DMS53 treated with DMSO at 0.1 percent for 48 hours (cell line): Measurements from ENCODE around the gene SMPD3.

Experiments used
- DNase-seq: peaks from one replicate; lab custom pipeline; 2025; ENCODE audit not compliant: unreplicated experiment; lab: John Stamatoyannopoulos, UW

SMPD3 gene

GRCh38 chr16:68343137-68343536, 105.2 kb downstream of the SMPD3 start:
- DNase-seq: no peak

GRCh38 chr16:68342620-68343019, 105.7 kb downstream of the SMPD3 start:
- no peak for DNase-seq

- no peak for DNase-seq
Measured at GRCh38 chr16:68339214-68339613, 109.1 kb downstream of the SMPD3 start.

- DNase-seq: no peak
Measured at GRCh38 chr16:68338326-68339119, 109.8 kb downstream of the SMPD3 start.

GRCh38 chr16:68335175-68335574, 113.1 kb downstream of the SMPD3 start:
- DNase-seq: no peak

- no peak for DNase-seq
Measured at GRCh38 chr16:68332411-68333121, 115.7 kb downstream of the SMPD3 start.

GRCh38 chr16:68331879-68332410, 116.4 kb downstream of the SMPD3 start:
- DNase-seq: no peak

- DNase-seq: no peak
Measured at GRCh38 chr16:68328860-68329390, 119.4 kb downstream of the SMPD3 start.

GRCh38 chr16:68328151-68328859, 120.0 kb downstream of the SMPD3 start:
- DNase-seq: peak; percentile 67

- no peak for DNase-seq
Measured at GRCh38 chr16:68324780-68325357, 123.4 kb downstream of the SMPD3 start.

GRCh38 chr16:68324336-68324735, 124.0 kb downstream of the SMPD3 start:
- no peak for DNase-seq

- no peak for DNase-seq
Measured at GRCh38 chr16:68319185-68319908, 129.0 kb downstream of the SMPD3 start.

- DNase-seq: no peak
Measured at GRCh38 chr16:68313116-68313515, 135.2 kb downstream of the SMPD3 start.

GRCh38 chr16:68310774-68311511, 137.4 kb downstream of the SMPD3 start, which contains the start of the genes PRMT7 and SLC7A6OS:
PRMT7 (plus strand) TSS chr16:68311019; CDS start chr16:68315980, 4,961 bp downstream.
SLC7A6OS (minus strand) TSS chr16:68310946; CDS start chr16:68310926, 20 bp downstream.
- DNase-seq: peak; percentile 65

GRCh38 chr16:68310437-68310773, 137.9 kb downstream of the SMPD3 start:
- DNase-seq: no peak

GRCh38 chr16:68309799-68310198, 138.5 kb downstream of the SMPD3 start:
- DNase-seq: no peak
